ENCODE results near the gene ACTR1A.

- TF ChIP-seq CTCF (IDR thresholded peaks at IDR 0.05; ENCODE audit: insufficient read depth, low read length) (no peak), REST (IDR thresholded peaks at IDR 0.05; ENCODE audit: insufficient replicate concordance, low read depth) (no peak), POLR2AphosphoS5 (IDR thresholded peaks at IDR 0.05; ENCODE audit: low read depth) (no peak)
These were observed 66.2 kb downstream of the ACTR1A start for GRCh38 chr10:102436312-102436711.
